Activated naive CD4-positive, alpha-beta T cell treated with anti-CD3 and anti-CD28 coated beads, Interleukin-2, amount 50 U/mL, for 24 hours (primary cell): Measurements from ENCODE around the gene P2RY2.

ENCODE experiments used
- H3K27ac Mint-ChIP-seq: one replicate; pipeline ENCODE4 v1.8.0; 2021; ENCODE audit warnings: mild to moderate bottlenecking, mixed read lengths
- H3K27me3 Mint-ChIP-seq: one replicate; pipeline ENCODE4 v1.8.0; 2021; ENCODE audit warnings: mixed read lengths
- H3K36me3 Mint-ChIP-seq: one replicate; pipeline ENCODE4 v1.8.0; 2021; ENCODE audit warnings: mixed read lengths
- H3K4me1 Mint-ChIP-seq: one replicate; pipeline ENCODE4 v1.8.0; 2021; ENCODE audit warnings: mixed read lengths
- H3K4me3 Mint-ChIP-seq: one replicate; pipeline ENCODE4 v1.8.0; 2021; ENCODE audit warnings: mild to moderate bottlenecking, mixed read lengths
- H3K9me3 Mint-ChIP-seq: one replicate; pipeline ENCODE4 v1.8.0; 2021; ENCODE audit warnings: mixed read lengths

P2RY2 gene

GRCh38 chr11:73258104-73259035 is 40.3 kb downstream of the P2RY2 start:
- no peaks in the 10 kb centered on the region for H3K4me1 Mint-ChIP-seq
- no peak overlapping the region for H3K27ac Mint-ChIP-seq
- no peak overlapping the region for H3K4me3 Mint-ChIP-seq
- H3K36me3 Mint-ChIP-seq = no peaks in the 10 kb centered on the region
- peaks cover 6% of the 10 kb centered on the region for H3K27me3 Mint-ChIP-seq
- H3K9me3 Mint-ChIP-seq = no peaks in the 10 kb centered on the region

GRCh38 chr11:73259406-73260126 is 41.5 kb downstream of the P2RY2 start:
- Mint-ChIP-seq H3K9me3 (no peaks in the 10 kb centered on the region), H3K4me1 (no peaks in the 10 kb centered on the region), H3K27ac (no peak overlapping the region), H3K27me3 (peaks cover 9% of the 10 kb centered on the region), H3K36me3 (no peaks in the 10 kb centered on the region), H3K4me3 (no peak overlapping the region)

- H3K4me3 Mint-ChIP-seq = no peak overlapping the region
- H3K4me1 Mint-ChIP-seq = no peaks in the 10 kb centered on the region
- peaks cover 14% of the 10 kb centered on the region for H3K27me3 Mint-ChIP-seq
- no peaks in the 10 kb centered on the region for H3K36me3 Mint-ChIP-seq
- no peaks in the 10 kb centered on the region for H3K9me3 Mint-ChIP-seq
- H3K27ac Mint-ChIP-seq = no peak overlapping the region
Measured at GRCh38 chr11:73260127-73260457, 42.0 kb downstream of the P2RY2 start.

- Mint-ChIP-seq H3K36me3 (no peaks in the 10 kb centered on the region), H3K4me3 (no peak overlapping the region), H3K9me3 (no peaks in the 10 kb centered on the region), H3K27me3 (peaks cover 14% of the 10 kb centered on the region), H3K27ac (no peak overlapping the region), H3K4me1 (no peaks in the 10 kb centered on the region)
Measured at GRCh38 chr11:73262851-73263495, 44.9 kb downstream of the P2RY2 start.

- H3K27me3 Mint-ChIP-seq = peaks cover 14% of the 10 kb centered on the region
- H3K9me3 Mint-ChIP-seq = no peaks in the 10 kb centered on the region
- H3K4me1 Mint-ChIP-seq = no peaks in the 10 kb centered on the region
- no peaks in the 10 kb centered on the region for H3K36me3 Mint-ChIP-seq
- no peak overlapping the region for H3K27ac Mint-ChIP-seq
- H3K4me3 Mint-ChIP-seq = no peak overlapping the region
Measured at GRCh38 chr11:73263640-73264039, 45.6 kb downstream of the P2RY2 start.

- H3K4me1 Mint-ChIP-seq = no peaks in the 10 kb centered on the region
- H3K9me3 Mint-ChIP-seq = no peaks in the 10 kb centered on the region
- no peak overlapping the region for H3K27ac Mint-ChIP-seq
- no peaks in the 10 kb centered on the region for H3K36me3 Mint-ChIP-seq
- H3K27me3 Mint-ChIP-seq = peaks cover 14% of the 10 kb centered on the region
- no peak overlapping the region for H3K4me3 Mint-ChIP-seq
Measured at GRCh38 chr11:73265278-73265810, 47.3 kb downstream of the P2RY2 start.

- Mint-ChIP-seq H3K27me3 (peaks cover 14% of the 10 kb centered on the region), H3K4me3 (no peak overlapping the region)
Measured at GRCh38 chr11:73265853-73266645, 48.0 kb downstream of the P2RY2 start.

GRCh38 chr11:73266646-73267020 is 48.6 kb downstream of the P2RY2 start:
- H3K4me1 Mint-ChIP-seq = no peaks in the 10 kb centered on the region
- H3K27me3 Mint-ChIP-seq = peaks cover 14% of the 10 kb centered on the region

More at GRCh38 chr11:73265853-73266645, 48.0 kb downstream of the P2RY2 start:
- Mint-ChIP-seq H3K36me3 (no peaks in the 10 kb centered on the region), H3K4me1 (no peaks in the 10 kb centered on the region), H3K9me3 (no peaks in the 10 kb centered on the region), H3K27ac (no peak overlapping the region)

GRCh38 chr11:73267122-73267846 is 49.2 kb downstream of the P2RY2 start:
- H3K9me3 Mint-ChIP-seq = no peaks in the 10 kb centered on the region
- H3K27me3 Mint-ChIP-seq = peaks cover 10% of the 10 kb centered on the region
- H3K27ac Mint-ChIP-seq = no peak overlapping the region
- H3K4me3 Mint-ChIP-seq = no peak overlapping the region
- H3K4me1 Mint-ChIP-seq = no peaks in the 10 kb centered on the region
- no peaks in the 10 kb centered on the region for H3K36me3 Mint-ChIP-seq

More at GRCh38 chr11:73266646-73267020, 48.6 kb downstream of the P2RY2 start:
- H3K36me3 Mint-ChIP-seq = no peaks in the 10 kb centered on the region
- H3K4me3 Mint-ChIP-seq = no peak overlapping the region
- H3K9me3 Mint-ChIP-seq = no peaks in the 10 kb centered on the region
- H3K27ac Mint-ChIP-seq = no peak overlapping the region

GRCh38 chr11:73267906-73268540 is 49.9 kb downstream of the P2RY2 start:
- Mint-ChIP-seq H3K36me3 (no peaks in the 10 kb centered on the region), H3K9me3 (no peaks in the 10 kb centered on the region), H3K4me3 (no peak overlapping the region), H3K4me1 (no peaks in the 10 kb centered on the region), H3K27me3 (peaks cover 10% of the 10 kb centered on the region), H3K27ac (no peak overlapping the region)

- H3K9me3 Mint-ChIP-seq = no peaks in the 10 kb centered on the region
- no peaks in the 10 kb centered on the region for H3K4me1 Mint-ChIP-seq
- H3K4me3 Mint-ChIP-seq = no peak overlapping the region
- no peaks in the 10 kb centered on the region for H3K36me3 Mint-ChIP-seq
- peaks cover 5% of the 10 kb centered on the region for H3K27me3 Mint-ChIP-seq
- H3K27ac Mint-ChIP-seq = no peak overlapping the region
Measured at GRCh38 chr11:73268671-73269271, 50.7 kb downstream of the P2RY2 start.

GRCh38 chr11:73269459-73270015 is 51.5 kb downstream of the P2RY2 start:
- Mint-ChIP-seq H3K4me1 (no peaks in the 10 kb centered on the region), H3K36me3 (no peaks in the 10 kb centered on the region), H3K4me3 (no peak overlapping the region), H3K27ac (no peak overlapping the region), H3K9me3 (no peaks in the 10 kb centered on the region), H3K27me3 (peaks cover 5% of the 10 kb centered on the region)

- Mint-ChIP-seq H3K4me3 (no peak overlapping the region), H3K36me3 (no peaks in the 10 kb centered on the region), H3K27ac (no peak overlapping the region), H3K9me3 (no peaks in the 10 kb centered on the region), H3K27me3 (no peaks in the 10 kb centered on the region), H3K4me1 (no peaks in the 10 kb centered on the region)
Measured at GRCh38 chr11:73270016-73270854, 52.2 kb downstream of the P2RY2 start.
